GM12892 (cell line): ENCODE data around the gene POLR3F.
"Not testable (repeated sequence)": the region's sequence is repeated elsewhere in the genome, so short reads cannot be mapped to it uniquely, and the experiment has no call there.

Source experiments
- POLR2A ChIP-seq: IDR thresholded peaks from 2 replicates; pipeline ENCODE4 v1.6.1; 2011; ENCODE audit warnings: low read depth, low read length, control low read depth
- TAF1 ChIP-seq: IDR thresholded peaks from 2 replicates; pipeline ENCODE4 v1.6.1; 2011; ENCODE audit warnings: low read depth, mild to moderate bottlenecking, control low read depth, low read length, borderline replicate concordance

GRCh38 chr20:18526761-18527160 lies 59.6 kb downstream of the POLR3F start:
- not testable (repeated sequence) for TF ChIP-seq POLR2A, TAF1
